ENCODE measurements around the gene CDK5R1.
"Not testable (repeated sequence)": the region's sequence is repeated elsewhere in the genome, so short reads cannot be mapped to it uniquely, and the experiment has no call there.

The CDK5R1 gene
- 7.2 to 18.1 reads per million in 2 donors for total RNA-seq

GRCh38 chr17:32486701-32487472, at the start of gene CDK5R1:
CDK5R1 (plus strand) TSS chr17:32486993; CDS start chr17:32487621, 628 bp downstream.
- peak; percentile 59 for DNase-seq

GRCh38 chr17:32440722-32441121, 46.1 kb upstream of the CDK5R1 start:
- no peak for DNase-seq

GRCh38 chr17:32441886-32442285, 44.9 kb upstream of the CDK5R1 start:
- no peak for DNase-seq

- no peak for DNase-seq
Observed at GRCh38 chr17:32443827-32444300, 42.9 kb upstream of the CDK5R1 start.

- DNase-seq: peak; percentile 99
Observed at GRCh38 chr17:32444301-32445073, 42.3 kb upstream of the CDK5R1 start, which contains the start of gene PSMD11. PSMD11 (plus strand) TSS chr17:32444510; CDS start chr17:32444524, 14 bp downstream.

- peak; percentile 6 for DNase-seq
Observed at GRCh38 chr17:32445074-32445415, 41.7 kb upstream of the CDK5R1 start.

- DNase-seq: no peak
Observed at GRCh38 chr17:32445497-32445896, 41.3 kb upstream of the CDK5R1 start.

- no peak for DNase-seq
Observed at GRCh38 chr17:32445971-32446370, 40.8 kb upstream of the CDK5R1 start.

- no peak for DNase-seq
Observed at GRCh38 chr17:32446949-32447348, 39.8 kb upstream of the CDK5R1 start.

- DNase-seq: no peak
Observed at GRCh38 chr17:32449963-32450362, 36.8 kb upstream of the CDK5R1 start.

GRCh38 chr17:32450379-32450778, 36.4 kb upstream of the CDK5R1 start:
- DNase-seq: not testable (repeated sequence)

- DNase-seq: no peak
Observed at GRCh38 chr17:32451879-32452278, 34.9 kb upstream of the CDK5R1 start.

- no peak for DNase-seq
Observed at GRCh38 chr17:32452281-32452680, 34.5 kb upstream of the CDK5R1 start.

GRCh38 chr17:32453370-32453769, 33.4 kb upstream of the CDK5R1 start:
- no peak for DNase-seq

GRCh38 chr17:32458371-32458770, 28.4 kb upstream of the CDK5R1 start:
- no peak for DNase-seq

GRCh38 chr17:32460054-32460453, 26.7 kb upstream of the CDK5R1 start:
- DNase-seq: no peak

- DNase-seq: no peak
Observed at GRCh38 chr17:32461498-32461852, 25.3 kb upstream of the CDK5R1 start.

GRCh38 chr17:32461853-32462617, 24.8 kb upstream of the CDK5R1 start:
- DNase-seq: peak; percentile 64

- no peak for DNase-seq
Observed at GRCh38 chr17:32463304-32463703, 23.5 kb upstream of the CDK5R1 start.

- no peak for DNase-seq
Observed at GRCh38 chr17:32464374-32464773, 22.4 kb upstream of the CDK5R1 start.

- no peak for DNase-seq
Observed at GRCh38 chr17:32467949-32468348, 18.8 kb upstream of the CDK5R1 start.

GRCh38 chr17:32470405-32471167, 16.2 kb upstream of the CDK5R1 start:
- DNase-seq: no peak

Data from T-helper 9 cell (primary cell).